ENCODE results near the gene ACOXL. TPM values are rescaled to one million over a fixed set of nuclear protein-coding genes. Genes with fewer than 3 reads are reported as not detected.

The ACOXL gene
- total RNA-seq, 1 donor: not detected

GRCh38 chr2:111164078-111164477, 431.7 kb downstream of the ACOXL start:
- H3K79me2 ChIP-seq (ENCODE audit: insufficient read depth, low read length): no peaks in the 10 kb centered on the region
- no peak overlapping the region for H2AFZ ChIP-seq (ENCODE audit: low read length)
- H3K4me1 ChIP-seq (ENCODE audit: insufficient read depth, low read length): peaks cover 34% of the 10 kb centered on the region
- no peak overlapping the region for H3K4me2 ChIP-seq (ENCODE audit: insufficient read depth, low read length)
- no peaks in the 10 kb centered on the region for H3K9me3 ChIP-seq (ENCODE audit: low read depth, low read length)
- DNase-seq (ENCODE audit: insufficient read length, low spot score, missing footprints): no peak
- TF ChIP-seq, protein P1, sequence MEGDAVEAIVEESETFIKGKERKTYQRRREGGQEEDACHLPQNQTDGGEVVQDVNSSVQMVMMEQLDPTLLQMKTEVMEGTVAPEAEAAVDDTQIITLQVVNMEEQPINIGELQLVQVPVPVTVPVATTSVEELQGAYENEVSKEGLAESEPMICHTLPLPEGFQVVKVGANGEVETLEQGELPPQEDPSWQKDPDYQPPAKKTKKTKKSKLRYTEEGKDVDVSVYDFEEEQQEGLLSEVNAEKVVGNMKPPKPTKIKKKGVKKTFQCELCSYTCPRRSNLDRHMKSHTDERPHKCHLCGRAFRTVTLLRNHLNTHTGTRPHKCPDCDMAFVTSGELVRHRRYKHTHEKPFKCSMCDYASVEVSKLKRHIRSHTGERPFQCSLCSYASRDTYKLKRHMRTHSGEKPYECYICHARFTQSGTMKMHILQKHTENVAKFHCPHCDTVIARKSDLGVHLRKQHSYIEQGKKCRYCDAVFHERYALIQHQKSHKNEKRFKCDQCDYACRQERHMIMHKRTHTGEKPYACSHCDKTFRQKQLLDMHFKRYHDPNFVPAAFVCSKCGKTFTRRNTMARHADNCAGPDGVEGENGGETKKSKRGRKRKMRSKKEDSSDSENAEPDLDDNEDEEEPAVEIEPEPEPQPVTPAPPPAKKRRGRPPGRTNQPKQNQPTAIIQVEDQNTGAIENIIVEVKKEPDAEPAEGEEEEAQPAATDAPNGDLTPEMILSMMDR (IDR thresholded peaks at IDR 0.05; ENCODE audit: extremely low read depth, low read depth, low read length): no peak
- no peak overlapping the region for H3K4me3 ChIP-seq (ENCODE audit: insufficient read depth, low read length)
- H3K27ac ChIP-seq (ENCODE audit: low read depth, low read length): no peak overlapping the region
- no peaks in the 10 kb centered on the region for H3K27me3 ChIP-seq (ENCODE audit: insufficient read depth, low read length)
- no peaks in the 10 kb centered on the region for H3K36me3 ChIP-seq (ENCODE audit: insufficient read depth, low read length)
- H4K20me1 ChIP-seq (ENCODE audit: insufficient read depth, low read length): no peaks in the 10 kb centered on the region

GRCh38 chr2:111165084-111165483, 432.7 kb downstream of the ACOXL start:
- no peak for DNase-seq (ENCODE audit: insufficient read length, low spot score, missing footprints)
- Histone ChIP-seq H3K27ac (ENCODE audit: low read depth, low read length) (no peak overlapping the region), H3K4me2 (ENCODE audit: insufficient read depth, low read length) (no peak overlapping the region), H3K4me3 (ENCODE audit: insufficient read depth, low read length) (no peak overlapping the region), H4K20me1 (ENCODE audit: insufficient read depth, low read length) (no peaks in the 10 kb centered on the region), H3K9me3 (ENCODE audit: low read depth, low read length) (no peaks in the 10 kb centered on the region), H3K27me3 (ENCODE audit: insufficient read depth, low read length) (peaks cover 2% of the 10 kb centered on the region), H3K79me2 (ENCODE audit: insufficient read depth, low read length) (no peaks in the 10 kb centered on the region), H2AFZ (ENCODE audit: low read length) (no peak overlapping the region), H3K4me1 (ENCODE audit: insufficient read depth, low read length) (peaks cover 27% of the 10 kb centered on the region), H3K36me3 (ENCODE audit: insufficient read depth, low read length) (no peaks in the 10 kb centered on the region)
- TF ChIP-seq, protein P1 (IDR thresholded peaks at IDR 0.05; ENCODE audit: extremely low read depth, low read depth, low read length): no peak

DNA sequence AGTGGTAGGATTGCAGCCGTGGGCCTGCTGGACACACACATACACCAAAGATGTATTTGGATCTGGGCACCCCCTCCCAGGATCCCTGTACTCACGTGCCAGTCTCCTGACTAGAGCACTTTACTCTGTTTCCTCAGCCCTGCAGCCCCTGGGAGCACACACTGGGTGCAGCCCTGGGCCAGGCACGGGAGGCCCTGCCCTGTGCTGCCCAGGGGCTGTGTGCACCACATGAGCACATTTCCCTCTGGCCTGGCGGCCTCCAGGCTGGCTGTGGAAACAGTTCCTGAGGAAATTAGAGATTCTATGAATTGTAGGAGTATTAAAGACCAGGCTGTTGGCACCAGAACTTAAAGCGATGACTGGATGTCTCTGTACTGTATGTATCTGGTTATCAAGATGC, 433.7 kb downstream of the ACOXL start:
- Histone ChIP-seq H4K20me1 (ENCODE audit: insufficient read depth, low read length) (no peaks in the 10 kb centered on the region), H3K9me3 (ENCODE audit: low read depth, low read length) (no peaks in the 10 kb centered on the region), H3K4me3 (ENCODE audit: insufficient read depth, low read length) (no peak overlapping the region), H3K27ac (ENCODE audit: low read depth, low read length) (no peak overlapping the region), H3K79me2 (ENCODE audit: insufficient read depth, low read length) (no peaks in the 10 kb centered on the region), H2AFZ (ENCODE audit: low read length) (no peak overlapping the region), H3K4me2 (ENCODE audit: insufficient read depth, low read length) (no peak overlapping the region), H3K36me3 (ENCODE audit: insufficient read depth, low read length) (no peaks in the 10 kb centered on the region), H3K27me3 (ENCODE audit: insufficient read depth, low read length) (peaks cover 5% of the 10 kb centered on the region), H3K4me1 (ENCODE audit: insufficient read depth, low read length) (peaks cover 18% of the 10 kb centered on the region)
- TF ChIP-seq, protein P1 (IDR thresholded peaks at IDR 0.05; ENCODE audit: extremely low read depth, low read depth, low read length): no peak
- DNase-seq (ENCODE audit: insufficient read length, low spot score, missing footprints): no peak

- H3K27ac ChIP-seq (ENCODE audit: low read depth, low read length): no peak overlapping the region
- DNase-seq (ENCODE audit: insufficient read length, low spot score, missing footprints): no peak
- TF ChIP-seq, protein P1 (IDR thresholded peaks at IDR 0.05; ENCODE audit: extremely low read depth, low read depth, low read length): no peak
- no peaks in the 10 kb centered on the region for H3K9me3 ChIP-seq (ENCODE audit: low read depth, low read length)
- H3K4me3 ChIP-seq (ENCODE audit: insufficient read depth, low read length): no peak overlapping the region
- H3K27me3 ChIP-seq (ENCODE audit: insufficient read depth, low read length): peaks cover 5% of the 10 kb centered on the region
- H3K79me2 ChIP-seq (ENCODE audit: insufficient read depth, low read length): no peaks in the 10 kb centered on the region
- H4K20me1 ChIP-seq (ENCODE audit: insufficient read depth, low read length): no peaks in the 10 kb centered on the region
- H3K36me3 ChIP-seq (ENCODE audit: insufficient read depth, low read length): no peaks in the 10 kb centered on the region
- peaks cover 13% of the 10 kb centered on the region for H3K4me1 ChIP-seq (ENCODE audit: insufficient read depth, low read length)
- no peak overlapping the region for H2AFZ ChIP-seq (ENCODE audit: low read length)
- no peak overlapping the region for H3K4me2 ChIP-seq (ENCODE audit: insufficient read depth, low read length)
Observed at GRCh38 chr2:111167076-111167862, 434.9 kb downstream of the ACOXL start.
